Measurements from ENCODE around the gene ASNSD1.
"Not testable (repeated sequence)": the region's sequence is repeated elsewhere in the genome, so short reads cannot be mapped to it uniquely, and the experiment has no call there.

ASNSD1 gene

DNA sequence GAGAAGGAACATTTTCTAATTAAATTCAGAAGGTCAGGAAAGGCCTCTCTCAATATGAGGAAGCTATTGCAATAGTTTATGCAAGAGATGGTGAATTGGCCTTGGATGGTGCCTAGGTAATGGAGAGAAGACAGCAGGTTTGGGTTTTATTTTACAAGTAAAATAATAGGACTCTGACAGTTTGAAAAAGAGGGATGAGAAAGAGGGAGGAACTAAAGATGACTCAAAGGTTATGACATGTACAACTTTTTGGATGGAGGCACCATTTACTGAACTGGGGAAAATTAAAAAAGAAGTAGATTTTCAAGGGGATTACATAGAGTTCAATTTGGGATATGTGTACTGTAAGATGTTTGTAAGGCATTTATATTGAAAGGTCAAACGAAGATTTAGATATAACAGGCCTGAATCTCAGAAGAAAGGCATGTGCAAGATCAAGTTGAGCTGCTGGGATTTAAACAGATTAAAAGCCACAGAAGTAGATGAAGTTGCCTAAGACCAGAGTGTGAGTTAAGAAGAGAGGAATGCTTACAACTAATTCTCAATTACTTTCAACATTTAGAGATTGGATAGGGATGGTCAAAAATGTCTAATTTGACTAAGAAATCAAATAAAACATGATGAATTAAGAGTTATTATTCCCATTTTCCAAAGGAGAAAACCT, 12.3 kb upstream of the ASNSD1 start:
- no peak for DNase-seq (ENCODE audit: low read depth)

DNA sequence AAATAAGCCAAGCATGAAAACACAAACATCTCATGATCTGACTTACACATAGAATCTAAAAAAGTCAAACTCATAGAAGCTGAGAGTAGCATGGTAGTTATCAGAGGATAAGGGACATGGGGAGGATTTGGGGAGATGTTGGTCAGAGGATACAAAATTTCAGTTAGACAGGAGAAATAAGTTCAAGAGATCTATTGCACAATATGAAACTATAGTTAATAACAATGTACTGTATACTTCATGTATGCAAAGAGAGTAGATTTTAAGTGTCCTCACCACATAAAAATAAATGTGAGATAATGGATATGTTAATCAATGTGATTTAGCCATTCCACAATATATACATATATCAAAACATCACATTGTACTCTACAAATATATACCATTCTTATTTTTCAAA, 10.0 kb upstream of the ASNSD1 start:
- no peak for DNase-seq (ENCODE audit: low read depth)

DNA sequence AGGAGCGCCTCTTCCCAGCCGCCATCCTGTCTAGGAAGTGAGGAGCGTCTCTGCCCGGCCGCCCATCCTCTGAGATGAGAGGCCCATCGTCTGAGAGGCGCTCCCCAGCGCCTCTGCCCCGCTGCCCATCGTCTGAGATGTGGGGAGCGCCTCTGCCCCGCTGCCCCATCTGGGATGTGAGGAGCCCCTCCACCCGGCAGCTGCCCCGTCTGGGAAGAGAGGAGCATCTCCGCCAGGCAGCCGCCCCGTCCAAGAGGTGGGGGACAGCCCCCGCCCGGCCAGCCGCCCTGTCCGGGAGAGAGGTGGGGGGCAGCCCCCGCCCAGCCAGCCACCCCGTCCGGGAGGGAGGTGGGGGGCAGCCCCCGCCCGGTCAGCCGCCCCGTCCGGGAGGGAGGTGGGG, 7.8 kb upstream of the ASNSD1 start:
- not testable (repeated sequence) for DNase-seq (ENCODE audit: low read depth)

DNA sequence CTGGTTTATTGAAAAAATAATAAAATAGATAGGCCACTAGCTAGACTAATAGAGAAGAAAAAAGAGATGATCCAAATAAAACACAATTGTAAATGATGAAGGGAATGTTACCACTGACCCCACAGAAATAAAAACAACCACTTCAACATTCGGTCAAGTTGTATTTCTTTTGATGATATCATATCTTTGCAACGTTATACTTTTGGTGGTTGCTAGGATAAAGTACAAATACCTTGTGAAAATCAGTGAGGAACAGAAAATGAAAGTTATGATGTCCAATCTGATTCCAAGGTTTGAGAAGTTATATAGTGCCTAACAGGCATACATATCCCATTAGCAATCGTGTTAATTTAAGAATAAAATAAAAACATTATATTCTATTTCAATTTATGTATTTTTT, 6.6 kb upstream of the ASNSD1 start:
- no peak for DNase-seq (ENCODE audit: low read depth)

DNA sequence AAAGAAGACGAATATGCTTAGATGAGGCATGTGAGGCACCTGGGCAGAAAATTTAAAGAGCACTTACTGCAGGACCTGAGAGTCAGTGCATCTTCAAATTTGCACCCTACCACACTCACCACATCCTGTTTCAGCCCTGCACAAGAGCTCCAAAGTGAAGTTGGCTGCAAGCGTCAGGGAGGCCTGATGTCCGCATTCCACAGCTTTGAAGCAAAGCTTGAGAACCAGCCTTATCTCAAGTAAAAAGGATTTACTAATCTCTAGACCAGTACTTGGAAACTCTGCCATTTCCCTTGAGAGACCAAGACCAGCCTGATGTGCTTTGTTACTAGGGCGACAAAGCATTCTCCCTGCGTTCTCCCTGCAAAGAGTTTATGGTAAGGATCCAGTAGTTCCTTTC, 3.4 kb upstream of the ASNSD1 start:
- no peak for DNase-seq (ENCODE audit: low read depth)

DNA sequence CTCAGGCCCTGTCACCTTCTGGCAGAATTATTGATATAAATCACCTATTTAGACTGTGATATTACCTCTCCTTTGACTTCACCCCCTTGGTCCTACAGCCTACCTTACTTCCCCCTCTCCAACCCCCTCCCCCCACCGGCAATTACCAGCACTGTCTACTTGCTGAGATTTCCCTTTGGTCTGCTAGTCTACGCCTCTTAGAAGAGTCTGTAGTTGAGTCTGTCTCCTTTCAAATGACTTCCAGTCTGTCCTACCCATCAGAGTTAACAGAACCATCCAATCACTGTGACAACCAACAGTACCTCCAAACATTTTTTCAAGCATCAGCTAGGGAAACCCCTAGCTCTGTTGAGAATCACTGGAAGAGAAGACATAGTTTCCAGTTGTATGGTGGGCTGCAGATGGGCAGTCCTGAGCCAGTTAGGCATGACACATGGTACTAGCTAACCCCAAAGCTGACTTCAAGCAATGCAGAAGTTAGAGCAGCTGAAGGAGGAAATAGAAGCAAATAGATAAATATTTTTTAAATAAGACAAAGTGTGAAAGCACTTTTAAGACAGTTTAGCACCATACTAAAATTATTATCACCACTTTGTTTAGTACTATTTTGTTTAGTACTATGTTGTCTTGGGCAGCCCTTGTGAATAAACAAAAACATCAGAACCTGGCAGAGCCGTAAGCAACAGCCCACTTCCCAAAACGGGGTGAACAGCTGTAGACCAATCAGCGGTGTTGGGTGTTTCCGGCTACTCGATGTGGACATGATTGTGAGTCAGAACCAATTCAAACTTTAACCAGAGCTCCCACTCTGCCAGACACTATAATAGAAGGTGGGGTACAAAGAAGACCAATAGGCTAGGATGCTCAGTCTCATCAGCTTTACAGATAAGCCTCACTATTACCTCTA, 2.7 kb upstream of the ASNSD1 start:
- no peak for DNase-seq (ENCODE audit: low read depth)

DNA sequence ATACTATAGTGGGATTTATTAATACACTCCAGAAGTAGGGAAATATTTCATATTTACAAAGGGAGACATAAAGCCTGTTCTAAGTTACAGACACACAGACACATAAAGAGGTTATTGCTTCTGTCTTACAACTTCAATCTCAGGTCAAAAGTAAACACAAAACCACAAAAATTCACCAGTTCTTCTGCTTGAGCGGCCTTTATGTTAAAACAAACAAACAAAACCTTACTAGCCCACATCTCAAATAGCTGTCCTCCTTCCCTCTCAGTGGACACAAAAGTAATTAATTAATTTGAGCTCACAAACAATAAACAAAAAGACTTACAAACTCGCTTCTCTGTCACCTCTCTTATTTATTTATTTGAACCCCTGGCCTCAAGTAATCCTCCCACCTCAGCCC, 1.5 kb upstream of the ASNSD1 start:
- DNase-seq (ENCODE audit: low read depth): no peak

DNA sequence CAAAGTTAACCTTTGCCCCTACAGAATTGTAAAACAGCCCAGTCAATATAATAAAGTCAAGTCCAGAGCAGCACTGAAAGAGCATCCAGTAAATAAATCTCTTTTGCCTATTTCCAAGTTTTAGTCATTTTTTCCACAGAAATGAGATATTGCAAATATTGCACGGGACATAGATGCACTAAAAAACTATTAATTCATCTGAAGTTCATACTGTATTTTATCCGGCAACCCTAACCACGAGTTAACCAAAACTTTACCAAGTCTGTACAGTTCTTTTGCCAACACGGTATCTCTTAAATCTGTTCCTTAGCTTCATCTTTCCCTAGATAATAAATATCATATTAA, 484 bp upstream of the ASNSD1 start:
- DNase-seq (ENCODE audit: low read depth): no peak

DNA sequence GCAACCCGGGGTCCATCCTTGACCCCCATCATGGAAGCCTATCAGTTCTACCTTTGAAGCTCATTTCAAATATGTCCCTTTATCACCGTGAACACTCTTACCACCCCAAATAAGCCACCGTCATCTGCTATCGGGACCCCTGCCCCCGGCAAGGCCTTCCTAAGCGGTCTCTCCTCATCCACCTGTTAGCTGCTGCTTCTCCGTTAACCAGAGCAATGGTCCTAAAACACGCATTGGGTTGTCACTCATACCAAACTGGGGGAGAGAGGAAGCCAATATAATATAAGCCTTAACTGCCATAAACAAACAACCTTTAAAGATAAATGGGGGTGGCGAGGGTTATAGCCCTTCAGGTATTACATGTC, 680 bp downstream of the ASNSD1 start:
- DNase-seq (ENCODE audit: low read depth): no peak

DNA sequence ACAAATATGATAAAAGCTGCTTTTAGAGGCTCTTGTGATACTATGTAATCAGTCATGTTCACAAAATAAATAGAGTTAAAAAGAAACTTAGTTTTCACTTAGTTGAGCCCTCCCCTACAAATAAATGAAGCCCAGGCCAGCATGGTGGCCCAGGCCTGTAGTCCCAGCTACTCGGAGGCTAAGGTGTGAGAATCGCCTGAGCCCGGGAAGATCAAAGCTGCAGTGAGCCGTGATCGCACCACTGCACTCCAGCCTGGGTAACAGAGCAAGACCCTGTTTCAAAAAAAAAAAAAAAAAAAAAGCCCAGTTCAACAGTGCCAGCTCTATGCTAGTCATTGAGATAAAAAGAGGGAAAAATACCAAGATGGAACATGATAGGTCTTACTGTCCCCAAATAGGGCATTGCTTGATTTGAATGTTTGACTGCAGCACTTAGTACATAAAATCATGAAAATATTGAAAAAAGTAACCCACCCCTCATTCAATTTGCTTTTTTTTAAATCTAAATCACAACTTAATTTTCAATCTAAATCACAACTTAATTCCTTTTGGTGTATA, 1.5 kb downstream of the ASNSD1 start:
- no peak for DNase-seq (ENCODE audit: low read depth)

DNA sequence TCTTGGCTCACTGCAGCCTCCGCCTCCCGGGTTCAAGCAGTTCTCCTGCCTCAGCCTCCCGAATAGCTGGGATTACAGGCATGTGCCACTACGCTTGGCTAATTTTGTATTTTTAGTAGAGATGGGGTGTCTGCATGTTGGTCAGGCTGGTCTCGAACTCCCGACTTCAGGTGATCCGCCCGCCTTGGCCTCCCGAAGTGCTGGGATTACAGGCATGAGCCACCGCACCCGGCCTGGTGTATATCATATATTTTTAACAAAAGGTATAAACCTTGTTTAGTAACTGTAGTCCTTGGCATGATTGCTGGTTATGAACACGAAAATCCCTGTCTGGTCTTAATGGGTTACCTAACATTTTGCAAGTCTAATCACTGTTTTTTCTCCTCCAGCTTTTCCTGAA, 2.1 kb downstream of the ASNSD1 start:
- DNase-seq (ENCODE audit: low read depth): not testable (repeated sequence)

DNA sequence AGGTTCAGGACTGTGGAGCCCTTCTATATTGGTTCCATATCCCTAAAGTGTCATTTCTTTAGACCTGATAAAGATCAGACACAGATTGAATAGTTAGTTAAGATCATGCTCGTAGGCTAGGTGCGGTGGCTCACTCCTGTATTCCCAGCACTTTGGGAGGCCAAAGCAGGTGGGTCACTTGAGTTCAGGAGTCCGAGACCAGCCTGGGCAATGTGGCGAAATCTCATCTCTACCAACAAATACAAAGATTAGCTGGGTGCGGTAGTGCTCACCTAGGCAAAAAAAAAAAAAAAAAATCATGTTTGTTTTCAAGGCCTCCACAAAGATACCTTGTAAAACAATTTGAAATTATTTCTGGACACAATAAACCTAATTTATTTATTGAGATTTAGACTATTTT, 8.7 kb downstream of the ASNSD1 start:
- DNase-seq (ENCODE audit: low read depth): no peak

DNA sequence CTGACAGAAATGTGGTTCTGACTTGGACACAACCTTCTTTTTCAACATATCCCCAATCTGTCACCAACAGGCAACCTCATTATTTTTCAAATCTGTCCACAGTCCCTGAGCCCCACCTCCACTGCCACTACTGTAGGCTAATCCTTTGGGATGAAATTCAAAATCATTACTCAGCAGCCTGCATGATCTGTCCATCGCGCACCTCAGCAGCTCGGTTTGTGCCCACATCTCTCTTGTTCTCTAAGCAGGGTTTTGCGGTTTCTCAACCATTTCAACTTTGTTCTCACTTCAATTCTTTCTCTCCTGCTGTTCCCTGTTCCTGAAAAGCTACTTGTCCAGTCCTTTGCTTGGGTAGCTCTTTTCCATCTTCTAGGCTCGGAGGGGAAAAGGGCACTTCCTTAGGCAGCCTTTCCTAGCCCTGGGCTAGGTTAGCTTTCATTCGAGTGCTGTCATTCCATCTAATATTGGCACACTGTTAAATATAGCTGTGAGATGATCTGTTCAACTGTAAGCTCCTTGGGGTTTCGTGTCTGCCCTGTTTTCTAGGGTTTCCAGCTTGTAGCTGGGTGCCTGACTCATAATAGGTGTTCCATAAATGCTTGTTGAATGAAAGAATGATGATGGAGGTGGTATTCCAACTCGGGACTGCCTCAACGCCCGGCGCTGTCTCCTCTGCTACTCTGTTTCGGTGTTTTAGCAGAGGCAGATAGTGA, 12.6 kb downstream of the ASNSD1 start:
- DNase-seq (ENCODE audit: low read depth): no peak

DNA sequence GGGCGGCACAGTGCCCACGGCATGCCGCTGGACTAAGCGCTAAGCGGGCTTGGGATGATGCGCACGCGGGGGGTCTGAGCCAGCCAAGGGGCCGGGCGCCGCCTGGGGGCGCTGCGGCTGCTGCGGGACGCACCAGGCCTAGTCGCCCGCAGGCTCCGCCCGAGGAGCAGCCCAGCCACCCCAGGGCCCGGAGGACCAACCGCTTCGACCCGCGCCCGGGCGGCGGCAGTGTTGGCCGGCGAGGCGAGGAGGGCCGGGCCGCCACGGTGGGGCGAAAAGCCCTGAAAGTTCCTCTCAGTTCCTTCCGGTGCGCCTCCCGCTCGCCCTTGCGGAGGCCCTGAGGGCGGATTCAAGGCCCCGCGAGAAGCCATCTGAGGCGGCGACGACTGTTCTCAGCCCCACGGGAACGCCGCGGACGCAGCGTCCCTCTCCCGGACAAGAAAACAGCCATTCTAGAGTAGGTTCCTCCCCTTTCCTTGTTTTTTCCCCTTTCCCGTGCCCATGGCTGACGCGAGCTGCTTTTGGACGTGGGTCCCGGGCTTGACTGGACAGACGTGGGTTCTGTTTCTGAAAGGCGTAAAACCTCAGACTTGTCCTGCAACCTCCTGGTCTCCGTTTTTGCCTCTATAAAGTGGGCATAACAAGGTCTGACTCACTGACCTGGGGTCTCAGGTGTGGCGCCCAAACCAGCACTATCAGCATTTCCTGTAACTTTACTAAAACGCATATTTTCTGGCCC, 13.3 kb downstream of the ASNSD1 start, which contains the start of gene ANKAR:
TSS of gene ANKAR (plus strand) at position 297 of the 739 bp plus-strand sequence. CDS start 1,821 bp downstream, outside the sequence.
- DNase-seq (ENCODE audit: low read depth): peak; percentile 45

DNA sequence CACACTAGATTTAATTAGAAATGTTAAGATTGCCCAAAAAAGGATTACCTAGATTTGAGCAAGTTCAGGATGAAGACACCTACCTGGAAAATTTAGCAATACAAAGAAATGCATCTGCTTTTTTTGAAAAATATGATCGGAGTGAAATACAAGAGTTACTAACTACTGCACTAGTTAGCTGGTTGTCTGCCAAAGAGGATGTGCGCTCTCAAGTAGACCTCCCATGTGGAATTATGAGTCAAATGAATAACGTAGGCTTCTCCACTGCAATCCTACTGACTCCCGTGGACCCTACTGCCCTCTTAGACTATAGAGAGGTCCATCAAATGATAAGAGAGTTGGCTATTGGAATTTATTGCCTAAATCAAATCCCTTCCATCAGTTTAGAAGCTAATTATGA, 15.2 kb downstream of the ASNSD1 start:
- DNase-seq (ENCODE audit: low read depth): no peak

DNA sequence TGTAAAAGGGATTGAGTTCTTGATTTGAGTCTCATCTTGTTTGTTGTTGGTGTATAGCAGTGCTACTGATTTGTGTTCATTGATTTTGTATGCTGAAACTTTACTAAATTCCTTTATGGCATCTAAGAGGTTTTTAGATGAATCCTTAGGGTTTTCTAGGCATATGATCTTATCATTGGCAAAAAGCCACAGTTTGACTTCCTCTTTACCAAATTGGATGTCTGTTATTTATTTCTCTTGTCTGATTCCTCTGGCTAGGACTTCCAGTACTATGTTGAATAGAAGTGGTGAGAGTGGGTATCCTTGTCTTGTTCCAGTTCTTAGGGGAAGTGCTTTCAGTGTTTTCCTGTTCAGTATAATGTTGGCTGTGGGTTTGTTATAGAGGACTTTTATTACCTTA, 18.0 kb downstream of the ASNSD1 start:
- DNase-seq (ENCODE audit: low read depth): no peak

DNA sequence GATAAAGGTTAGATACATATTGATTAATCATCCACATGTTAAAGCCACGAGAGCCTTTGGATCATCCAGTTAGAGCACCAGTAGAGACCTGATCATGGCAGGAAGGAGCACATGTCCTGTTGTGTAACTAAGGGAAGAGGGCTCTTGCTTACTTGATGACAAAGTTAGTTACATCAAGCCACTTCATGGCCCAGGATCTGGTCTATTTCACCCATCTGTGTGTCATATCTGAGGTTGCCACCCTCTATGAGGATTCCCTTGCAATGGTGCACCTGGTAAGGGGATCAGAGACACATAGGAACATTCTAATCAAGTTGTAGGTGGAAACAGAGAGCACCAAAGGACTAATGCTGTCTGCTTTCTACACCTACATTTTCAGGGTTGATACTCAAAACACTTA, 19.9 kb downstream of the ASNSD1 start:
- DNase-seq (ENCODE audit: low read depth): no peak

DNA sequence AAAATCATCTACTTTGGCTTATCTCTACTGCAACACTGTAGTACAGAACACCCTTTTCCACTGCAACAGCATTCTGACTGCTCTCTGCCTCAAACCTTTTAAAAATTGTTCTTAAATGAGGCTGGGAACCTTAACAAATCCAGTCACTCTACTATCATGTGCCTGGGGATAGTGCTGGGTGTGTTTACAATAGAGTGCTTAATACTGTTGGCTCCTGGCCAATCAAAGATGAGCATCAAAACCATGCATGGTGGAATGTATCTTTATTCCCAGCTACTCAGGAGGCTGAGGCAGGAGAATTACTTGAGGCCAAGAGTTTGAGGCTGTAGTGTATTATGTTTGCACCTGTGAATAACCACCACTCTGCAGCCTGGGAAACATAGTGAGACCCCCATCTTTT, 20.6 kb downstream of the ASNSD1 start:
- DNase-seq (ENCODE audit: low read depth): no peak

DNA sequence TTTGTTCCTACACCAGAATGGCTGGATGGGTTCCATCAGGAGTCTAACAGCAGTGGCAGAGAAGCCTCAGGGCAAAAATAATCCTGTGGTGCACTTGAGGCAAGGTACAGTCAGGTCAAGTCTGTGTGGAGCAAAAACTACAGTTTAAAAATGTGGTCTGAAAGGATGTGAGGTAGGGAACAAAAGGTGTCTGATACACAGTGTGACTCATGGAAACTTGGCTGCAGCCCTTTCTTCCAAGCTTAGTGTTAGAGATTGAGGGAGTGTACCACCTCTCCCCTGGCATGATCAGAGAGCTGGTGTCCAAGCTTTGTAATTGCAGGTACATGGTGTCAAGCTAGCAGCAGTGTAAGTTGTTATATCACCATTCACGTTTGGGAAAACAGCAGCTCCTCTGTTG, 22.1 kb downstream of the ASNSD1 start:
- no peak for DNase-seq (ENCODE audit: low read depth)

DNA sequence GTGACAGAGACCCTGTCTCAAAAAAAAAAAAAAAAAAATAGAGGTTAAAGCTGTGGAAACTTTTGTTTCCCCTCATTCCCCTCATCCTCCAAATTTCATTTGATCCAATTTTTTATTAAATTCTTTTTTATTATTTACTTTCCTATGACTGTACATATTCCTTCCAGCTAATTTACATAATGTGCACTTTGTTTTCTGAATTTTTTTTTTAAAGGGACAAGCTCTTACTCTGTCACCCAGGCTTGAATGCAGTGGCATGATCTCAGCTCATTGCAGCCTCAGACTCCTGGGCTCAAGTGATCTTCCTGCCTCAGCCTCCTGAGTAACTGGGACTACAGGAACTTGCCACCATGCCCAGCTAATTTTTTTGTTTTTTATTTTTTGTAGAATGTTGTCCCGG, 23.6 kb downstream of the ASNSD1 start:
- DNase-seq (ENCODE audit: low read depth): no peak

DNA sequence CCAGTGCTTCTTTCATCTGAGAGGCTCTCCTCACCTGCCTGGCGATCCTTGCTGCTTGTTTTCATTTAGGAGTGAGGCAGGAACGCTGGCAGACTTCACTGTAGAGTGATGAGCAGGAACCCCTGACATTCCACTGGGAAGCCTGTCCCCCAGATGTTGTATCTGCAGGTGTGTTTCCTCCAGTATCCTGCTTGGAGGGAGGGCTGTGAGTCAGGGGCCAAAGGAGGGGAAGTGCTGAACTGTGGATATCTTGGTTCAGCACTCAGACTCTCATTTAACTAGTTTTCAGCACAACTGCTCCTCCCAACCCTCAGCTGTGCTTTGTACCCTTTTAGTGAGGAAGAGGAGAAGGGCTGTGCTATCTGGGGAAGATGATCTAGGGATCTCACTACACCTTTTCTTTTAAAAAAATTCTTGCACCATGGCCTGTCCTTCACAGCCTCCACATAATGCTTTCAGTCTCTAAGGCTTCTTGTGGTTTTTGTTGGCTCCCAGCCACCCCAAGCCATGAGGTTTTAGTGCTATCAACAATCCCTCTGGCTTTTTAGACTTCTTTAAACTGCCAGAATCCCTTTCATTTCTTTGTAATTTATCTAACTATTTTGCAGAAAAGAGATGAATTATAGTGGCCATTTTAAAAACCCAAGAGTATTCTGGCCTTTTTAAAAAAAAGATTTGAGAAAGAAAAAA, 24.4 kb downstream of the ASNSD1 start:
- no peak for DNase-seq (ENCODE audit: low read depth)

Measured in HS-27A (cell line).